Uterus (tissue), 4 donors: ENCODE data around the gene SLCO2A1. TPM values are rescaled to one million over a fixed set of nuclear protein-coding genes. Genes with fewer than 3 reads are reported as not detected.

Source experiments
- DNase-seq, 2 donors: peaks; one replicate each; pipeline ENCODE4 v3.0.0-alpha.2; 2019 to 2020
- H3K27ac ChIP-seq, 2 donors: fragments of 200-600 bp; sonication (generic); 1 replicate in 1 of 2; 2 replicates in 1 of 2; pipeline ENCODE4 v1.5.1; 2016 to 2018
- H3K27me3 ChIP-seq, 2 donors: fragments of 200-600 bp; sonication (generic); one replicate each; pipeline ENCODE4 v1.5.1; 2018 to 2019; ENCODE audit warnings: control low read depth in 1 of 2
- H3K36me3 ChIP-seq, 2 donors: fragments of 200-600 bp; sonication (generic); one replicate each; pipeline ENCODE4 v1.5.1; 2019; ENCODE audit warnings: control low read depth in 1 of 2
- H3K4me1 ChIP-seq, 2 donors: fragments of 200-600 bp; sonication (generic); one replicate each; pipeline ENCODE4 v1.5.1; 2018 to 2019; ENCODE audit warnings: control low read depth in 1 of 2
- H3K4me3 ChIP-seq, 2 donors: fragments of 200-600 bp; sonication (generic); 1 replicate in 1 of 2; 2 replicates in 1 of 2; pipeline ENCODE4 v1.5.1; 2018 to 2019; ENCODE audit warnings: mild to moderate bottlenecking in 1 of 2
- H3K9me3 ChIP-seq, 2 donors: fragments of 200-600 bp; sonication (generic); one replicate each; pipeline ENCODE4 v1.5.1; 2019; ENCODE audit warnings: control low read depth in 1 of 2
- CTCF ChIP-seq, 4 experiments: fragments of 200-600 bp in 2 of 4; fragments of 450-650 bp in 2 of 4; sonication (generic) in 2 of 4; IDR thresholded peaks; one replicate each; pipeline ENCODE4 v1.5.1; 2016 to 2019; ENCODE audit warnings: antibody characterized with exemption in 4 of 4, mild to moderate bottlenecking in 2 of 4, moderate library complexity in 1 of 4
- POLR2A ChIP-seq, 2 donors: fragments of 450-650 bp; IDR thresholded peaks; one replicate each; pipeline ENCODE4 v1.6.1; 2016; ENCODE audit warnings: antibody characterized with exemption in 2 of 2, mild to moderate bottlenecking in 1 of 2, moderate library complexity in 1 of 2
- intact Hi-C: fragments of 100-400 bp; cut with DNase I; formaldehyde crosslinking; loops from one replicate; pipeline ENCODE4 v1.15.1; 2023; ENCODE audit warnings: low total_unique reads
- total RNA-seq, 4 donors: library from RNA; depleted of rRNA in 3 of 4; stranded (reverse); fragments of >200 nt in 3 of 4; gene quantifications; one replicate each; pipeline versions ENCODE4 v1.1.0 to v1.2.4, GENCODE V29; 2014 to 2023
- donor health status: DM: yes; HTN: yes; CAD: no.

Gene SLCO2A1
- total RNA-seq, 4 donors from 2014 or later: 3.0 to 168 (median 79.6) TPM

- intact Hi-C loops: no loop called here
- Histone ChIP-seq H3K27me3 (no peaks in the 10 kb centered on the region), H3K4me3 (no peak overlapping the region), H3K9me3 (no peaks in the 10 kb centered on the region), H3K4me1 (no peaks in the 10 kb centered on the region), H3K36me3 (no peaks in the 10 kb centered on the region), H3K27ac (no peak overlapping the region)
- no peak for DNase-seq
- TF ChIP-seq CTCF (IDR thresholded peaks at IDR 0.05): no peak
- no peak for TF ChIP-seq POLR2A (IDR thresholded peaks at IDR 0.05)
Measured at GRCh38 chr3:133999891-134000685, 29.6 kb downstream of the SLCO2A1 start.

GRCh38 chr3:133998691-133999241 is 31.0 kb downstream of the SLCO2A1 start:
- Histone ChIP-seq H3K4me3 (no peak overlapping the region), H3K9me3 (no peaks in the 10 kb centered on the region), H3K27me3 (no peaks in the 10 kb centered on the region), H3K27ac (no peak overlapping the region), H3K4me1 (no peaks in the 10 kb centered on the region), H3K36me3 (no peaks in the 10 kb centered on the region)
- intact Hi-C loops: no loop called here
- no peak for TF ChIP-seq POLR2A (IDR thresholded peaks at IDR 0.05)
- TF ChIP-seq CTCF (IDR thresholded peaks at IDR 0.05): no peak
- no peak for DNase-seq

- no peak for DNase-seq
- no peaks in the 10 kb centered on the region for H3K9me3 ChIP-seq
- H3K36me3 ChIP-seq: no peaks in the 10 kb centered on the region
- intact Hi-C loops: no loop called here
- H3K4me1 ChIP-seq: no peaks in the 10 kb centered on the region
- TF ChIP-seq POLR2A (IDR thresholded peaks at IDR 0.05): no peak
- no peak for TF ChIP-seq CTCF (IDR thresholded peaks at IDR 0.05)
- H3K4me3 ChIP-seq: no peak overlapping the region
- H3K27ac ChIP-seq: no peak overlapping the region
- no peaks in the 10 kb centered on the region for H3K27me3 ChIP-seq
Measured at GRCh38 chr3:133997871-133998635, 31.7 kb downstream of the SLCO2A1 start.

GRCh38 chr3:133996996-133997395 is 32.7 kb downstream of the SLCO2A1 start:
- DNase-seq: no peak
- intact Hi-C loops: no loop called here
- no peak overlapping the region for H3K4me3 ChIP-seq
- no peak overlapping the region for H3K27ac ChIP-seq
- no peaks in the 10 kb centered on the region for H3K36me3 ChIP-seq
- H3K9me3 ChIP-seq: no peaks in the 10 kb centered on the region
- no peaks in the 10 kb centered on the region for H3K4me1 ChIP-seq
- TF ChIP-seq CTCF (IDR thresholded peaks at IDR 0.05): no peak
- TF ChIP-seq POLR2A (IDR thresholded peaks at IDR 0.05): no peak
- H3K27me3 ChIP-seq: no peaks in the 10 kb centered on the region

- intact Hi-C loops: no loop called here
- no peak overlapping the region for H3K4me3 ChIP-seq
- TF ChIP-seq CTCF (IDR thresholded peaks at IDR 0.05) (no peak), POLR2A (IDR thresholded peaks at IDR 0.05) (no peak)
- no peaks in the 10 kb centered on the region for H3K4me1 ChIP-seq
- H3K27me3 ChIP-seq: no peaks in the 10 kb centered on the region
- DNase-seq: no peak
- H3K27ac ChIP-seq: no peak overlapping the region
- no peaks in the 10 kb centered on the region for H3K9me3 ChIP-seq
- H3K36me3 ChIP-seq: no peaks in the 10 kb centered on the region
Measured at GRCh38 chr3:133996251-133996661, 33.5 kb downstream of the SLCO2A1 start.
